ENCODE results near the gene DENND1B.

- TF ChIP-seq CTCF (IDR thresholded peaks at IDR 0.05 in 4 of 5, conservative IDR thresholded peaks at IDR 0.05 in 1 of 5) (no peak), POLR2A (IDR thresholded peaks at IDR 0.05) (no peak)
These were observed 38.5 kb upstream of the DENND1B start for GRCh38 chr1:197813741-197814140.
